GM12878 (cell line): Measurements from ENCODE around the gene RAB31. TPM values are rescaled to one million over a fixed set of nuclear protein-coding genes. Genes with fewer than 3 reads are reported as not detected.

ENCODE experiments used
- ATAC-seq: fragments of 200-7000 bp; cut with Tn5 transposase; 3 replicates; pipeline ENCODE4 v1.9.1; 2020; ENCODE audit warnings: mild to moderate bottlenecking, moderate library complexity
- BruUV-seq: library from RNA; stranded (reverse); fragments of 400-500 nt; replicated peaks from 2 replicates; lab custom pipeline; 2021; lab: Mats Ljungman, UMichigan
- CTCF ChIA-PET: fragments of 300-600 bp; sonication (Branson Sonifier 250); formaldehyde crosslinking; extraction: SDS; loops from one replicate; lab custom pipeline; 2021; ENCODE audit warnings: inconsistent platforms; lab: Yijun Ruan, JAX
- POLR2A ChIA-PET: fragments of 350-600 bp; formaldehyde crosslinking; extraction: SDS; loops from one replicate; lab custom pipeline; 2021; ENCODE audit warnings: inconsistent platforms; lab: Charles Lee
- RAD21 ChIA-PET: fragments of 300-600 bp; sonication (Branson Sonifier 250); formaldehyde crosslinking; loops from one replicate; lab custom pipeline; 2023; ENCODE audit warnings: antibody characterized with exemption; ENCODE audit not compliant: unreplicated experiment; lab: Charles Lee
- SMC1A ChIA-PET: fragments of 300-600 bp; sonication (Branson Sonifier 250); formaldehyde crosslinking; loops from one replicate; lab custom pipeline; 2023; ENCODE audit not compliant: unreplicated experiment, uncharacterized antibody; lab: Charles Lee
- DNase-seq: peaks from one replicate; pipeline ENCODE4 v3.0.0-alpha.2; 2011; ENCODE audit warnings: low read depth, low spot score
- FAIRE-seq: peaks from 3 replicates; lab custom pipeline; 2011; peaks lifted over from hg19 to GRCh38; lab: Jason Lieb, UNC
- H2AFZ ChIP-seq: 2 replicates; pipeline ENCODE4 v1.6.0; 2011; ENCODE audit warnings: low read depth, low read length, control low read depth; ENCODE audit not compliant: control insufficient read depth
- H3K27ac ChIP-seq: 2 replicates; pipeline ENCODE4 v1.5.1; 2011; ENCODE audit warnings: control low read depth; ENCODE audit not compliant: control insufficient read depth, insufficient read depth
- H3K27me3 ChIP-seq, 2 experiments: replicated peaks in 1 of 2; 2 replicates each; pipeline versions ENCODE4 v1.6.0 to v1.6.1; 2011; ENCODE audit warnings: low read length in 1 of 2; ENCODE audit not compliant: control insufficient read depth in 2 of 2, insufficient read depth in 2 of 2
- H3K36me3 ChIP-seq, 2 experiments: 2 replicates each; pipeline ENCODE4 v1.5.1; 2011; ENCODE audit warnings: low read length in 1 of 2; ENCODE audit not compliant: control insufficient read depth in 2 of 2, insufficient read depth in 2 of 2
- H3K4me1 ChIP-seq: 2 replicates; pipeline ENCODE4 v1.6.1; 2011; ENCODE audit warnings: mild to moderate bottlenecking, low read length, moderate library complexity, mixed read lengths; ENCODE audit not compliant: control insufficient read depth, insufficient read depth
- H3K4me2 ChIP-seq: 2 replicates; pipeline ENCODE4 v1.6.0; 2011; ENCODE audit warnings: control low read depth; ENCODE audit not compliant: control insufficient read depth, insufficient read depth
- H3K4me3 ChIP-seq: fragments of 200-600 bp; sonication (generic); 2 replicates; pipeline ENCODE4 v1.5.1; 2016
- H3K79me2 ChIP-seq: 2 replicates; pipeline ENCODE4 v1.6.0; 2011; ENCODE audit warnings: low read length; ENCODE audit not compliant: control insufficient read depth, insufficient read depth
- H3K9ac ChIP-seq: 2 replicates; pipeline ENCODE4 v1.8.0; 2011; ENCODE audit warnings: low read length, control low read depth, mixed read lengths; ENCODE audit not compliant: control insufficient read depth, insufficient read depth
- H3K9me3 ChIP-seq: replicated peaks from 3 replicates; pipeline ENCODE4 v1.5.1; 2011; ENCODE audit warnings: mild to moderate bottlenecking, low read length; ENCODE audit not compliant: control insufficient read depth, insufficient read depth
- H4K20me1 ChIP-seq: 2 replicates; pipeline ENCODE4 v1.6.0; 2011; ENCODE audit not compliant: control insufficient read depth, insufficient read depth
- ATF2 ChIP-seq: IDR thresholded peaks from 2 replicates; pipeline ENCODE4 v1.6.1; 2012; ENCODE audit warnings: low read length, inconsistent platforms
- CHD4 ChIP-seq: fragments of 200-600 bp; sonication (generic); IDR thresholded peaks from 2 replicates; pipeline ENCODE4 v1.6.1; 2016; ENCODE audit warnings: mild to moderate bottlenecking
- FOXM1 ChIP-seq: IDR thresholded peaks from 2 replicates; pipeline ENCODE4 v1.6.1; 2012; ENCODE audit warnings: low read depth, mild to moderate bottlenecking, inconsistent platforms, low read length, moderate library complexity
- KLF5 ChIP-seq: fragments of 450-650 bp; IDR thresholded peaks from 2 replicates; pipeline ENCODE4 v1.6.1; 2014; ENCODE audit warnings: mild to moderate bottlenecking; ENCODE audit not compliant: partially characterized antibody
- NFIC ChIP-seq: IDR thresholded peaks from 2 replicates; pipeline ENCODE4 v1.6.1; 2012; ENCODE audit warnings: low read depth, mild to moderate bottlenecking, inconsistent platforms, low read length, moderate library complexity
- POLR2A ChIP-seq: IDR thresholded peaks from 2 replicates; pipeline ENCODE4 v1.6.1; 2011; ENCODE audit warnings: low read depth, mild to moderate bottlenecking, low read length
- SMAD5 ChIP-seq: IDR thresholded peaks from 2 replicates; pipeline ENCODE4 v1.6.1; 2016; ENCODE audit warnings: antibody characterized with exemption, low read depth
- SP1 ChIP-seq: IDR thresholded peaks from one replicate; pipeline ENCODE4 v1.6.1; 2011; ENCODE audit warnings: low read depth, low read length
- STAT1 ChIP-seq: fragments of 450-650 bp; conservative IDR thresholded peaks from 2 replicates; pipeline ENCODE4 v1.6.1; 2014; ENCODE audit warnings: antibody characterized with exemption, mild to moderate bottlenecking
- YY1 ChIP-seq: IDR thresholded peaks from 2 replicates; pipeline ENCODE4 v1.6.1; 2011; ENCODE audit warnings: low read depth, mild to moderate bottlenecking, low read length
- ZBTB4 ChIP-seq: fragments of 450-650 bp; formaldehyde crosslinking; IDR thresholded peaks from 2 replicates; pipeline ENCODE4 v1.4.0; 2022; ENCODE audit warnings: mild to moderate bottlenecking, moderate library complexity
- ZSCAN29 ChIP-seq: fragments of 450-650 bp; IDR thresholded peaks from 2 replicates; pipeline ENCODE4 v1.6.1; 2017; ENCODE audit warnings: mild to moderate bottlenecking, moderate library complexity
- WGBS: methylation state at CpG from one replicate; pipeline ENCODE4 v1.1.6; 2016; ENCODE audit warnings: low lambda C conversion rate; ENCODE audit not compliant: insufficient replicate concordance, insufficient coverage; ENCODE audit errors: missing lambda C conversion rate; 5-methylcytosine and 5-hydroxymethylcytosine counted together
- in situ Hi-C: fragments of 300-500 bp; cut with MboI; formaldehyde crosslinking; loops from 9 replicates; pipeline ENCODE4 v1.14.3; 2018; ENCODE audit warnings: mixed read lengths
- intact Hi-C: fragments of 100-400 bp; cut with micrococcal nuclease; formaldehyde crosslinking; loops from one replicate; pipeline ENCODE4 v1.14.2; 2022; ENCODE audit not compliant: unreplicated experiment
- polyA plus RNA-seq, 11 experiments: library from polyadenylated mRNA; depleted of rRNA in 4 of 11; unstranded in 6 of 11; stranded (reverse) in 5 of 11; fragments of >200 nt; fragmentation: Nextera tagmentation in 4 of 11; fragmentation: Illumina TruSeq in 1 of 11; extraction: Ambion mirVana in 4 of 11; extraction: Trizol in 1 of 11; gene quantifications; 1 replicate in 1 of 11; 2 replicates in 10 of 11; pipeline versions ENCODE4 v1.2.1 to v1.2.3, GENCODE V29; 2011 to 2016; ENCODE audit warnings: inconsistent platforms in 2 of 11, missing spikeins in 2 of 11, low read depth in 1 of 11
- total RNA-seq, 4 experiments: library from RNA; depleted of rRNA in 3 of 4; stranded (reverse); fragments of >200 nt in 3 of 4; fragmentation: Illumina TruSeq in 1 of 4; extraction: Trizol in 1 of 4; gene quantifications; 2 replicates each; pipeline versions ENCODE4 v1.2.1 to v1.2.3, GENCODE V29; 2013 to 2021
- TF ChIP-seq, protein P1 (sequence below): IDR thresholded peaks from 2 replicates; pipeline ENCODE4 v1.6.1; 2011; ENCODE audit warnings: borderline replicate concordance, low read depth, mild to moderate bottlenecking, moderate library complexity, low read length; ENCODE audit not compliant: insufficient read depth, poor library complexity, severe bottlenecking
- TF ChIP-seq, protein P2 (sequence below): fragments of 450-650 bp; IDR thresholded peaks from 2 replicates; pipeline ENCODE4 v1.6.1; 2014; ENCODE audit warnings: mild to moderate bottlenecking
- TF ChIP-seq, protein P3 (sequence below): fragments of 450-650 bp; IDR thresholded peaks from 2 replicates; pipeline ENCODE4 v1.6.1; 2017; ENCODE audit warnings: borderline replicate concordance

Gene RAB31
- total and polyA plus RNA-seq, 10 of the 15 experiments (the other 5 are each of a cell fraction or from before 2014, with no cell fraction given): 0.80 to 23.3 (median 12.2) TPM

DNA sequence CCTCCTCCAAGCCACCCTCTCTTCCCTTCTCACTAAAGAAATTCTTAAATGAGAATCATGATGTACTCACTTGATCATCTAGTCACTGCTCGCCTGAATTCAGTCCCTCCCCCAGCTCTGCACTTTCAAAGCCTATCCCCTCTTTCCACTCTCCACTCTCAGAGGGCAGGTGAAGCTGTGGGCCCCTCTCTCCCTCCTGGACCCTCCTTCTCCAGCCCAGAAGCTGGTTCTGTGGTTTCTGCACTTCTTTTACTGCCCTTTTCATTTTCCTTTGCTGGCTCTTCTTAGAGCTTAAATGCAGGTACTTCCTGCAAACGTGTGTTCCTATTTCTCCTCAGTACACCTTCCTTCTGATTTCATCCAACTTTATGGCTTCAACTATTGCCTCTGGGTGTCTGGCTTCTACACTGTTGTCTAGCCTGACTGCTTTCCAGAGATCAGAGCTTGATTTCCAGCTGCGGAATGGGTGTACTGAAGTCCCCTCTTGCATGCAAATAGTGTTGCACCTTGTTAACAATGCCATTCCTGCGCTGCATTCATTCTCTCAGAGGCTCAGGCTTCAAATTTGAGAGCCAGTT is 162.4 kb downstream of the RAB31 start:
- no peaks in the 10 kb centered on the region for H3K36me3 ChIP-seq
- no peak overlapping the region for H3K27ac ChIP-seq
- 52% methylated on average over 4 of the region's 4 CpGs for WGBS
- peak overlapping the region; percentile 66 for H3K4me2 ChIP-seq
- intact Hi-C loops (loop anchor here (10.0 kb wide), 1 partner anchor 74 kb away; no protein-coding TSS in a partner anchor), in situ Hi-C loops (no loop called here)
- H2AFZ ChIP-seq: peak overlapping the region; percentile 52
- ChIA-PET RAD21 (no interaction called here), CTCF (no interaction called here), POLR2A (no interaction called here), SMC1A (interaction anchor here (0.5 to 1.2 kb wide), 2 partner anchors 9 to 337 kb away, joined by 3 to 5 read pairs; no protein-coding TSS in a partner anchor)
- peaks cover 11% of the 10 kb centered on the region for H3K4me1 ChIP-seq
- peaks cover 4% of the 10 kb centered on the region; the same call in 2 of the 3 replicates for H3K9me3 ChIP-seq
- TF ChIP-seq STAT1 (no peak), ZSCAN29 (no peak), FOXM1 (no peak), SP1 (no peak), KLF5 (no peak), ZBTB4 (CRISPR knock-in tag) (no peak), CHD4 (no peak), POLR2A (no peak), ATF2 (no peak), SMAD5 (no peak), NFIC (no peak), YY1 (no peak)
- TF ChIP-seq, protein P1, sequence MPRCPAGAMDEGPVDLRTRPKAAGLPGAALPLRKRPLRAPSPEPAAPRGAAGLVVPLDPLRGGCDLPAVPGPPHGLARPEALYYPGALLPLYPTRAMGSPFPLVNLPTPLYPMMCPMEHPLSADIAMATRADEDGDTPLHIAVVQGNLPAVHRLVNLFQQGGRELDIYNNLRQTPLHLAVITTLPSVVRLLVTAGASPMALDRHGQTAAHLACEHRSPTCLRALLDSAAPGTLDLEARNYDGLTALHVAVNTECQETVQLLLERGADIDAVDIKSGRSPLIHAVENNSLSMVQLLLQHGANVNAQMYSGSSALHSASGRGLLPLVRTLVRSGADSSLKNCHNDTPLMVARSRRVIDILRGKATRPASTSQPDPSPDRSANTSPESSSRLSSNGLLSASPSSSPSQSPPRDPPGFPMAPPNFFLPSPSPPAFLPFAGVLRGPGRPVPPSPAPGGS: no peak
- TF ChIP-seq, protein P2, sequence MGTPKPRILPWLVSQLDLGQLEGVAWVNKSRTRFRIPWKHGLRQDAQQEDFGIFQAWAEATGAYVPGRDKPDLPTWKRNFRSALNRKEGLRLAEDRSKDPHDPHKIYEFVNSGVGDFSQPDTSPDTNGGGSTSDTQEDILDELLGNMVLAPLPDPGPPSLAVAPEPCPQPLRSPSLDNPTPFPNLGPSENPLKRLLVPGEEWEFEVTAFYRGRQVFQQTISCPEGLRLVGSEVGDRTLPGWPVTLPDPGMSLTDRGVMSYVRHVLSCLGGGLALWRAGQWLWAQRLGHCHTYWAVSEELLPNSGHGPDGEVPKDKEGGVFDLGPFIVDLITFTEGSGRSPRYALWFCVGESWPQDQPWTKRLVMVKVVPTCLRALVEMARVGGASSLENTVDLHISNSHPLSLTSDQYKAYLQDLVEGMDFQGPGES: no peak
- TF ChIP-seq, protein P3, sequence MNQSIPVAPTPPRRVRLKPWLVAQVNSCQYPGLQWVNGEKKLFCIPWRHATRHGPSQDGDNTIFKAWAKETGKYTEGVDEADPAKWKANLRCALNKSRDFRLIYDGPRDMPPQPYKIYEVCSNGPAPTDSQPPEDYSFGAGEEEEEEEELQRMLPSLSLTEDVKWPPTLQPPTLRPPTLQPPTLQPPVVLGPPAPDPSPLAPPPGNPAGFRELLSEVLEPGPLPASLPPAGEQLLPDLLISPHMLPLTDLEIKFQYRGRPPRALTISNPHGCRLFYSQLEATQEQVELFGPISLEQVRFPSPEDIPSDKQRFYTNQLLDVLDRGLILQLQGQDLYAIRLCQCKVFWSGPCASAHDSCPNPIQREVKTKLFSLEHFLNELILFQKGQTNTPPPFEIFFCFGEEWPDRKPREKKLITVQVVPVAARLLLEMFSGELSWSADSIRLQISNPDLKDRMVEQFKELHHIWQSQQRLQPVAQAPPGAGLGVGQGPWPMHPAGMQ: no peak
- no peaks in the 10 kb centered on the region for H3K79me2 ChIP-seq
- no peaks in the 10 kb centered on the region for H3K27me3 ChIP-seq
- no peak overlapping the region for H3K9ac ChIP-seq
- H4K20me1 ChIP-seq: no peaks in the 10 kb centered on the region
- DNase-seq (no peak), ATAC-seq (no peak), FAIRE-seq (no peak)
- no peak overlapping the region for H3K4me3 ChIP-seq
- BruUV-seq: no TSS peak
